DOHH2 (cell line): ENCODE data around the gene METRN.

ENCODE experiments used
- H3F3A ChIP-seq: fragments of 200-600 bp; sonication (generic), shearing (Covaris generic); 2 replicates; pipeline ENCODE4 v1.6.0; 2016; ENCODE audit warnings: antibody characterized with exemption, mild to moderate bottlenecking; ENCODE audit not compliant: control insufficient read depth, insufficient read depth
- H3K27ac ChIP-seq: fragments of 200-600 bp; sonication (generic); 2 replicates; pipeline ENCODE4 v1.5.1; 2014; ENCODE audit warnings: low read depth, mild to moderate bottlenecking, low read length, moderate library complexity
- H3K27me3 ChIP-seq: fragments of 200-600 bp; sonication (generic); 2 replicates; pipeline ENCODE4 v1.6.1; 2014; ENCODE audit warnings: mild to moderate bottlenecking, low read length, mixed read lengths; ENCODE audit not compliant: control insufficient read depth
- H3K36me3 ChIP-seq: fragments of 200-600 bp; sonication (generic); 2 replicates; pipeline ENCODE4 v1.6.1; 2014; ENCODE audit warnings: mild to moderate bottlenecking, low read length, moderate library complexity, mixed read lengths; ENCODE audit not compliant: control insufficient read depth
- H3K4me1 ChIP-seq: fragments of 200-600 bp; sonication (generic); 2 replicates; pipeline ENCODE4 v1.6.1; 2014; ENCODE audit warnings: mild to moderate bottlenecking, low read length, mixed read lengths; ENCODE audit not compliant: control insufficient read depth
- H3K4me2 ChIP-seq: fragments of 200-600 bp; sonication (generic); 2 replicates; pipeline ENCODE4 v1.6.0; 2014; ENCODE audit warnings: mild to moderate bottlenecking, low read length, moderate library complexity
- H3K4me3 ChIP-seq: fragments of 200-600 bp; sonication (generic); 2 replicates; pipeline ENCODE4 v1.5.1; 2014; ENCODE audit warnings: mild to moderate bottlenecking, low read length, mixed read lengths
- H3K79me2 ChIP-seq: fragments of 200-600 bp; sonication (generic); 2 replicates; pipeline ENCODE4 v1.6.1; 2014; ENCODE audit warnings: mild to moderate bottlenecking, low read length, mixed read lengths; ENCODE audit not compliant: control insufficient read depth
- H3K9me2 ChIP-seq: fragments of 200-600 bp; sonication (generic); replicated peaks from 2 replicates; pipeline ENCODE4 v1.6.1; 2014; ENCODE audit warnings: mild to moderate bottlenecking, low read length, mixed read lengths; ENCODE audit not compliant: control insufficient read depth
- H3K9me3 ChIP-seq: fragments of 200-600 bp; sonication (generic); 2 replicates; pipeline ENCODE4 v1.6.1; 2014; ENCODE audit warnings: antibody characterized with exemption, low read length, mixed read lengths; ENCODE audit not compliant: control insufficient read depth, insufficient read depth
- H4K20me1 ChIP-seq: fragments of 200-600 bp; sonication (generic); 2 replicates; pipeline ENCODE4 v1.6.0; 2014; ENCODE audit warnings: low read depth, mild to moderate bottlenecking, antibody characterized with exemption, low read length, moderate library complexity; ENCODE audit not compliant: control insufficient read depth, insufficient read depth
- CTCF ChIP-seq: fragments of 200-600 bp; sonication (generic); IDR thresholded peaks from one replicate; pipeline ENCODE4 v1.5.1; 2014; ENCODE audit warnings: antibody characterized with exemption, mild to moderate bottlenecking, low read depth, low read length; ENCODE audit not compliant: poor library complexity, severe bottlenecking
- EZH2phosphoT487 ChIP-seq: fragments of 200-600 bp; sonication (generic); IDR thresholded peaks from 2 replicates; pipeline ENCODE4 v1.6.1; 2017; ENCODE audit warnings: borderline replicate concordance, mild to moderate bottlenecking, antibody characterized with exemption, low read length, moderate library complexity, mixed read lengths

METRN gene

GRCh38 chr16:743794-744500 lies 29.0 kb downstream of the METRN start:
- Histone ChIP-seq H3K9me2 (no peaks in the 10 kb centered on the region), H3F3A (peaks cover 6% of the 10 kb centered on the region; the same call in 1 of the 2 replicates), H3K27ac (no peak overlapping the region), H4K20me1 (no peaks in the 10 kb centered on the region), H3K36me3 (peaks cover 15% of the 10 kb centered on the region), H3K4me1 (peaks cover 20% of the 10 kb centered on the region), H3K9me3 (no peaks in the 10 kb centered on the region), H3K4me2 (no peak overlapping the region), H3K27me3 (no peaks in the 10 kb centered on the region), H3K4me3 (no peak overlapping the region), H3K79me2 (peaks cover 17% of the 10 kb centered on the region)
- TF ChIP-seq EZH2phosphoT487 (no peak), CTCF (peak; percentile 52)

GRCh38 chr16:745739-746138 lies 30.8 kb downstream of the METRN start:
- TF ChIP-seq EZH2phosphoT487 (no peak), CTCF (peak; percentile 41)
- H3K9me3 ChIP-seq = no peaks in the 10 kb centered on the region
- H3K36me3 ChIP-seq = no peaks in the 10 kb centered on the region
- no peaks in the 10 kb centered on the region for H4K20me1 ChIP-seq
- no peak overlapping the region for H3K27ac ChIP-seq
- peaks cover 9% of the 10 kb centered on the region; the same call in 1 of the 2 replicates for H3K4me1 ChIP-seq
- H3K27me3 ChIP-seq = no peaks in the 10 kb centered on the region
- H3K79me2 ChIP-seq = no peaks in the 10 kb centered on the region
- no peak overlapping the region for H3K4me3 ChIP-seq
- no peak overlapping the region for H3K4me2 ChIP-seq
- H3F3A ChIP-seq = no peaks in the 10 kb centered on the region
- no peaks in the 10 kb centered on the region for H3K9me2 ChIP-seq

GRCh38 chr16:746637-747036 lies 31.7 kb downstream of the METRN start:
- Histone ChIP-seq H3K79me2 (no peaks in the 10 kb centered on the region), H3K9me3 (no peaks in the 10 kb centered on the region), H3F3A (no peaks in the 10 kb centered on the region), H3K4me1 (peaks cover 4% of the 10 kb centered on the region; the same call in 1 of the 2 replicates), H3K9me2 (no peaks in the 10 kb centered on the region), H3K27ac (no peak overlapping the region), H3K4me2 (no peak overlapping the region), H4K20me1 (no peaks in the 10 kb centered on the region), H3K36me3 (no peaks in the 10 kb centered on the region), H3K27me3 (no peaks in the 10 kb centered on the region), H3K4me3 (no peak overlapping the region)
- TF ChIP-seq EZH2phosphoT487 = no peak

GRCh38 chr16:747978-748746 lies 33.2 kb downstream of the METRN start:
- H3K4me3 ChIP-seq = no peak overlapping the region
- no peaks in the 10 kb centered on the region for H4K20me1 ChIP-seq
- no peaks in the 10 kb centered on the region for H3K4me1 ChIP-seq
- no peaks in the 10 kb centered on the region for H3K9me3 ChIP-seq
- H3K4me2 ChIP-seq = no peak overlapping the region
- no peaks in the 10 kb centered on the region for H3K36me3 ChIP-seq
- H3K9me2 ChIP-seq = no peaks in the 10 kb centered on the region
- no peaks in the 10 kb centered on the region for H3K79me2 ChIP-seq
- TF ChIP-seq CTCF = no peak
- no peak for TF ChIP-seq EZH2phosphoT487
- no peaks in the 10 kb centered on the region for H3K27me3 ChIP-seq
- H3K27ac ChIP-seq = no peak overlapping the region
- no peaks in the 10 kb centered on the region for H3F3A ChIP-seq
